SU-DHL-6 (cell line): Measurements from ENCODE around the gene ETV6.

Experiments
- EZH2phosphoT487 ChIP-seq: fragments of 200-600 bp; sonication (generic), shearing (Covaris generic); conservative IDR thresholded peaks from 2 replicates; pipeline ENCODE4 v1.6.1; 2018; ENCODE audit warnings: mild to moderate bottlenecking, antibody characterized with exemption, low read length, moderate library complexity, mixed read lengths
- TF ChIP-seq, protein P1 (sequence below): fragments of 200-600 bp; sonication (generic); IDR thresholded peaks from one replicate; pipeline ENCODE4 v1.5.1; 2017; ENCODE audit warnings: antibody characterized with exemption, mild to moderate bottlenecking, low read length, moderate library complexity; ENCODE audit not compliant: insufficient read depth, poor library complexity, severe bottlenecking

- TF ChIP-seq, protein P1, sequence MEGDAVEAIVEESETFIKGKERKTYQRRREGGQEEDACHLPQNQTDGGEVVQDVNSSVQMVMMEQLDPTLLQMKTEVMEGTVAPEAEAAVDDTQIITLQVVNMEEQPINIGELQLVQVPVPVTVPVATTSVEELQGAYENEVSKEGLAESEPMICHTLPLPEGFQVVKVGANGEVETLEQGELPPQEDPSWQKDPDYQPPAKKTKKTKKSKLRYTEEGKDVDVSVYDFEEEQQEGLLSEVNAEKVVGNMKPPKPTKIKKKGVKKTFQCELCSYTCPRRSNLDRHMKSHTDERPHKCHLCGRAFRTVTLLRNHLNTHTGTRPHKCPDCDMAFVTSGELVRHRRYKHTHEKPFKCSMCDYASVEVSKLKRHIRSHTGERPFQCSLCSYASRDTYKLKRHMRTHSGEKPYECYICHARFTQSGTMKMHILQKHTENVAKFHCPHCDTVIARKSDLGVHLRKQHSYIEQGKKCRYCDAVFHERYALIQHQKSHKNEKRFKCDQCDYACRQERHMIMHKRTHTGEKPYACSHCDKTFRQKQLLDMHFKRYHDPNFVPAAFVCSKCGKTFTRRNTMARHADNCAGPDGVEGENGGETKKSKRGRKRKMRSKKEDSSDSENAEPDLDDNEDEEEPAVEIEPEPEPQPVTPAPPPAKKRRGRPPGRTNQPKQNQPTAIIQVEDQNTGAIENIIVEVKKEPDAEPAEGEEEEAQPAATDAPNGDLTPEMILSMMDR: no peak
- TF ChIP-seq EZH2phosphoT487: no peak
These were observed 188.9 kb downstream of the ETV6 start for GRCh38 chr12:11838403-11838802.
